K562 (cell line): Measurements from ENCODE around the gene NECAP2. TPM values are rescaled to one million over a fixed set of nuclear protein-coding genes. Genes with fewer than 3 reads are reported as not detected.

Experiments
- ATAC-seq: fragments of 200-7000 bp; cut with Tn5 transposase; 3 replicates; pipeline ENCODE4 v1.9.1; 2020; ENCODE audit warnings: moderate library complexity
- BruUV-seq: library from RNA; stranded (reverse); fragments of 400-500 nt; replicated peaks from 2 replicates; lab custom pipeline; 2021; lab: Mats Ljungman, UMichigan
- CTCF ChIA-PET: fragments of 300-600 bp; formaldehyde crosslinking; extraction: SDS; loops from one replicate; lab custom pipeline; 2021; ENCODE audit warnings: low intra/inter-chr PET ratio; lab: Yijun Ruan, JAX
- POLR2A ChIA-PET: fragments of 300-600, 350-650 bp; sonication (Branson Sonifier 250); formaldehyde crosslinking; extraction: SDS; loops from one replicate; lab custom pipeline; 2021; ENCODE audit warnings: antibody characterized with exemption, inconsistent platforms; lab: Yijun Ruan, JAX
- DNase-seq, 4 experiments: peaks; one replicate each; pipeline versions ENCODE4 v3.0.0 to v3.0.0-alpha.2; 2011 to 2018; ENCODE audit warnings: low spot score in 3 of 4, mixed read lengths in 3 of 4; ENCODE audit errors: extremely low read depth in 1 of 4
- FAIRE-seq: peaks from 2 replicates; lab custom pipeline; 2011; peaks lifted over from hg19 to GRCh38; lab: Jason Lieb, UNC
- H2AFZ ChIP-seq: 2 replicates; pipeline ENCODE4 v1.6.0; 2011; ENCODE audit warnings: low read depth, low read length, control low read depth, inconsistent platforms
- H3K27ac ChIP-seq: fragments of 200-600 bp; 3 replicates; pipeline ENCODE4 v1.8.0; 2011; ENCODE audit warnings: low read depth, mild to moderate bottlenecking, control low read depth, inconsistent platforms, low read length, moderate library complexity, mixed read lengths; ENCODE audit errors: extremely low read depth
- H3K27me3 ChIP-seq, 2 experiments: fragments of 300-600 bp in 1 of 2; 2 replicates in 1 of 2; 3 replicates in 1 of 2; pipeline versions ENCODE4 v1.6.0 to v1.8.0; 2011; ENCODE audit warnings: inconsistent platforms in 2 of 2, low read length in 2 of 2, mild to moderate bottlenecking in 1 of 2, mixed read lengths in 1 of 2, moderate library complexity in 1 of 2; ENCODE audit not compliant: control insufficient read depth in 2 of 2, insufficient read depth in 2 of 2
- H3K36me3 ChIP-seq: fragments of 300-600 bp; 3 replicates; pipeline ENCODE4 v1.8.0; 2011; ENCODE audit warnings: mild to moderate bottlenecking, low read length, inconsistent platforms; ENCODE audit not compliant: control insufficient read depth, insufficient read depth
- H3K4me1 ChIP-seq, 2 experiments: fragments of 200-600 bp in 1 of 2; replicated peaks in 1 of 2; 2 replicates in 1 of 2; 3 replicates in 1 of 2; pipeline versions ENCODE4 v1.5.1 to v1.8.0; 2011; ENCODE audit warnings: inconsistent platforms in 2 of 2, low read length in 2 of 2, mild to moderate bottlenecking in 1 of 2, mixed read lengths in 1 of 2, moderate library complexity in 1 of 2; ENCODE audit not compliant: control insufficient read depth in 2 of 2, insufficient read depth in 2 of 2
- H3K4me2 ChIP-seq: 2 replicates; pipeline ENCODE4 v1.6.1; 2011; ENCODE audit warnings: low read length, control low read depth, inconsistent platforms, mixed read lengths; ENCODE audit not compliant: insufficient read depth
- H3K4me3 ChIP-seq: fragments of 200-600 bp; sonication (generic), shearing (Covaris generic); 2 replicates; pipeline ENCODE4 v1.5.1; 2016; ENCODE audit warnings: control low read depth, inconsistent platforms
- H3K79me2 ChIP-seq: fragments of 200-600 bp; 3 replicates; pipeline ENCODE4 v1.8.0; 2011; ENCODE audit warnings: low read length, inconsistent platforms; ENCODE audit not compliant: control insufficient read depth, insufficient read depth
- H3K9ac ChIP-seq, 2 experiments: 2 replicates each; pipeline versions ENCODE4 v1.6.0 to v1.6.1; 2011; ENCODE audit warnings: low read depth in 2 of 2, low read length in 2 of 2, control low read depth in 1 of 2, inconsistent platforms in 1 of 2, mild to moderate bottlenecking in 1 of 2, mixed read lengths in 1 of 2; ENCODE audit not compliant: insufficient read depth in 1 of 2
- H3K9me1 ChIP-seq: one replicate; pipeline ENCODE4 v1.6.0; 2011; ENCODE audit warnings: inconsistent platforms, mild to moderate bottlenecking, low read length, moderate library complexity; ENCODE audit not compliant: control insufficient read depth, insufficient read depth
- H3K9me3 ChIP-seq: replicated peaks from 2 replicates; pipeline ENCODE4 v1.5.1; 2011; ENCODE audit warnings: low read depth, low read length, inconsistent platforms; ENCODE audit not compliant: control insufficient read depth, insufficient read depth
- H4K20me1 ChIP-seq: replicated peaks from 2 replicates; pipeline ENCODE4 v1.6.1; 2011; ENCODE audit warnings: low read length, inconsistent platforms, mixed read lengths; ENCODE audit not compliant: control insufficient read depth, insufficient read depth
- ATF7 ChIP-seq: fragments of 450-650 bp; IDR thresholded peaks from 2 replicates; pipeline ENCODE4 v1.7.1; 2014; ENCODE audit warnings: mild to moderate bottlenecking, moderate library complexity
- KLF16 ChIP-seq: IDR thresholded peaks from 2 replicates; pipeline ENCODE4 v1.6.1; 2016; ENCODE audit warnings: antibody characterized with exemption
- MYNN ChIP-seq, 2 experiments: sonication (generic); formaldehyde crosslinking in 1 of 2; IDR thresholded peaks; 2 replicates each; pipeline versions ENCODE4 v1.5.0 to v1.6.1; 2016 to 2020; ENCODE audit warnings: antibody characterized with exemption in 1 of 2, missing genetic modification reagents in 1 of 2
- PHF21A ChIP-seq: fragments of 450-650 bp; IDR thresholded peaks from 2 replicates; pipeline ENCODE4 v1.6.1; 2017; ENCODE audit warnings: low read depth, borderline replicate concordance
- PYGO2 ChIP-seq: fragments of 450-650 bp; IDR thresholded peaks from 2 replicates; pipeline ENCODE4 v1.6.1; 2016; ENCODE audit warnings: mild to moderate bottlenecking, missing genetic modification characterization, moderate library complexity, missing compliant biosample characterization
- SMAD1 ChIP-seq: fragments of 150-350 bp; IDR thresholded peaks from 2 replicates; pipeline ENCODE4 v1.6.1; 2014; ENCODE audit warnings: low read length, low read depth; ENCODE audit not compliant: partially characterized antibody
- SMARCB1 ChIP-seq: IDR thresholded peaks from 2 replicates; pipeline ENCODE4 v1.6.1; 2011; ENCODE audit warnings: improper control_type of control experiment, low read depth; ENCODE audit not compliant: insufficient read length
- ZNF212 ChIP-seq: fragments of 450-650 bp; formaldehyde crosslinking; IDR thresholded peaks from 2 replicates; pipeline ENCODE4 v1.4.0; 2020; ENCODE audit warnings: mild to moderate bottlenecking
- WGBS: fragments of 100-300 bp; shearing (Covaris generic); methylation state at CpG from one replicate; pipeline ENCODE4 v1.1.6; 2016; ENCODE audit warnings: low coverage, mixed read lengths; ENCODE audit not compliant: insufficient coverage; ENCODE audit errors: missing lambda C conversion rate; 5-methylcytosine and 5-hydroxymethylcytosine counted together
- in situ Hi-C: fragments of 300-500 bp; cut with MboI; formaldehyde crosslinking; loops from 4 replicates; pipeline ENCODE4 v1.15.0; 2018; ENCODE audit warnings: inconsistent platforms, mixed read lengths
- intact Hi-C: fragments of 100-400 bp; cut with micrococcal nuclease; formaldehyde crosslinking; loops from 2 replicates; pipeline ENCODE4 v1.14.2; 2022
- polyA plus RNA-seq, 8 experiments: library from polyadenylated mRNA; depleted of rRNA in 4 of 8; stranded (reverse) in 5 of 8; unstranded in 3 of 8; fragments of >200 nt; fragmentation: Nextera tagmentation in 2 of 8; fragmentation: Illumina TruSeq in 1 of 8; extraction: Ambion mirVana in 2 of 8; extraction: Trizol in 1 of 8; gene quantifications; 2 replicates each; pipeline versions ENCODE4 v1.2.1 to v1.2.3, GENCODE V29; 2011 to 2014; ENCODE audit warnings: inconsistent platforms in 1 of 8, missing spikeins in 1 of 8
- total RNA-seq, 7 experiments: library from RNA; depleted of rRNA in 6 of 7; stranded (reverse); fragments of >200 nt in 6 of 7; fragmentation: Illumina TruSeq in 2 of 7; extraction: Trizol in 2 of 7; gene quantifications; 2 replicates each; pipeline versions ENCODE4 v1.2.1 to v1.2.3, GENCODE V29; 2011 to 2021; ENCODE audit warnings: low replicate concordance in 1 of 7
- TF ChIP-seq, protein P1 (sequence below): fragments of 250-450 bp; sonication (Bioruptor Pico); IDR thresholded peaks from 2 replicates; pipeline ENCODE4 v1.4.0; 2020; ENCODE audit warnings: mild to moderate bottlenecking
- TF ChIP-seq, protein P2 (sequence below): fragments of 250-450 bp; sonication (Bioruptor Pico); IDR thresholded peaks from 2 replicates; pipeline ENCODE4 v1.5.1; 2021; ENCODE audit warnings: mild to moderate bottlenecking

The NECAP2 gene
- total and polyA plus RNA-seq, 9 of the 15 experiments (the other 6 are each of a cell fraction or from before 2014, with no cell fraction given): 22.7 to 107 (median 79.2) TPM

DNA sequence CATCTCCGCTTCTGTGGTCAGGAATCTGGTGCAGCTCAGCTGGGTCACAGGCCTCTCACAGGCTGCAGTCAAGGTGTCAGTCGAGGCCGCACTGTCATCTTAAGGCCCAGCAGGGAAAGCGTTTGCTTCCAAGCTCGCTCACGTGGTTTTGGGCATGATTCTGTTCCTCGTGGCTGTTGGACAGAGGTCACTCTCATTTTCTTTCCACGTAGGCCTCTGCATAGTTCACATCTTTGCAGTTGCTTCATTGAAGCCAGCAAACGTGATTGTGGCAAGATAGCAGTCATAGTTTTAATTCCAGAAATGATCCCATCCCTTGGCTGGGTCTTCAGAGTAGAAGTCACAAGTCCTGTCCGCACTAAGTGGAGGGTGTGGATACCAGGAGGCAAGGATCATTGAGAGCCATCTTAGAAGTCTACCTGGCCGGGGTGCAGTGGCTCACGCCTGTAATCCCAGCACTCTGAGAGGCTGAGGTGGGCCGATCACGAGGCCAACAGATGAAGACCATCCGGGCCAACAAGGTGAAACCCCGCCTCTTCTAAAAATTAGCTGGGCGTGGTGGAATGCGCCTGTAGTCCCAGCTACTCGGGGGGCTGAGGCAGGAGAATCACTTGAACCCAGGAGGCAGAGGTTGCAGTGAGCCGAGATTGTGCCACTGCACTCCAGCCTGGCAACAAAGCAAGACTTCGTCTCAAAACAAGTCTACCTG is 24.5 kb downstream of the NECAP2 start:
- no peak for DNase-seq
- Histone ChIP-seq H3K4me2 (no peak overlapping the region), H3K79me2 (no peaks in the 10 kb centered on the region), H4K20me1 (no peaks in the 10 kb centered on the region), H3K27me3 (no peaks in the 10 kb centered on the region), H3K9ac (0 out of 4 replicates have a peak overlapping the region, but pooled peaks of 1 of the 2 experiments have one; percentile 17), H3K36me3 (peaks cover 30% of the 10 kb centered on the region), H3K9me1 (peaks cover 3% of the 10 kb centered on the region), H3K27ac (no peak overlapping the region), H3K9me3 (no peaks in the 10 kb centered on the region), H3K4me3 (no peak overlapping the region), H3K4me1 (no peaks in the 10 kb centered on the region), H2AFZ (no peak overlapping the region)
- TF ChIP-seq, protein P1, sequence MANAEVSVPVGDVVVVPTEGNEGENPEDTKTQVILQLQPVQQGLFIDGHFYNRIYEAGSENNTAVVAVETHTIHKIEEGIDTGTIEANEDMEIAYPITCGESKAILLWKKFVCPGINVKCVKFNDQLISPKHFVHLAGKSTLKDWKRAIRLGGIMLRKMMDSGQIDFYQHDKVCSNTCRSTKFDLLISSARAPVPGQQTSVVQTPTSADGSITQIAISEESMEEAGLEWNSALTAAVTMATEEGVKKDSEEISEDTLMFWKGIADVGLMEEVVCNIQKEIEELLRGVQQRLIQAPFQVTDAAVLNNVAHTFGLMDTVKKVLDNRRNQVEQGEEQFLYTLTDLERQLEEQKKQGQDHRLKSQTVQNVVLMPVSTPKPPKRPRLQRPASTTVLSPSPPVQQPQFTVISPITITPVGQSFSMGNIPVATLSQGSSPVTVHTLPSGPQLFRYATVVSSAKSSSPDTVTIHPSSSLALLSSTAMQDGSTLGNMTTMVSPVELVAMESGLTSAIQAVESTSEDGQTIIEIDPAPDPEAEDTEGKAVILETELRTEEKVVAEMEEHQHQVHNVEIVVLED: no peak
- TF ChIP-seq ATF7: no peak
- no peak for TF ChIP-seq KLF16
- TF ChIP-seq MYNN (IDR thresholded peaks at IDR 0.05): no peak
- TF ChIP-seq MYNN (CRISPR knock-in tag; IDR thresholded peaks at IDR 0.05): no peak
- TF ChIP-seq, protein P2, sequence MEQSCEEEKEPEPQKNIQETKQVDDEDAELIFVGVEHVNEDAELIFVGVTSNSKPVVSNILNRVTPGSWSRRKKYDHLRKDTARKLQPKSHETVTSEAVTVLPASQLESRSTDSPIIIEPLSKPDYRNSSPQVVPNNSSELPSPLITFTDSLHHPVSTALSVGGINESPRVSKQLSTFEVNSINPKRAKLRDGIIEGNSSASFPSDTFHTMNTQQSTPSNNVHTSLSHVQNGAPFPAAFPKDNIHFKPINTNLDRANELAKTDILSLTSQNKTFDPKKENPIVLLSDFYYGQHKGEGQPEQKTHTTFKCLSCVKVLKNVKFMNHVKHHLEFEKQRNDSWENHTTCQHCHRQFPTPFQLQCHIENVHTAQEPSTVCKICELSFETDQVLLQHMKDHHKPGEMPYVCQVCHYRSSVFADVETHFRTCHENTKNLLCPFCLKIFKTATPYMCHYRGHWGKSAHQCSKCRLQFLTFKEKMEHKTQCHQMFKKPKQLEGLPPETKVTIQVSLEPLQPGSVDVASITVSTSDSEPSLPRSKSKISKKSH (CRISPR knock-in tag): no peak
- no peak for TF ChIP-seq PYGO2 (tag)
- TF ChIP-seq SMARCB1: no peak
- no peak for TF ChIP-seq PHF21A
- no peak for TF ChIP-seq ZNF212
- TF ChIP-seq SMAD1: no peak
- no TSS peak for BruUV-seq
- POLR2A ChIA-PET: interaction anchor here (0.7 to 1.9 kb wide), 4 partner anchors 9 to 21 kb away, joined by 3 to 10 read pairs (median 4); no protein-coding TSS in a partner anchor
- intact Hi-C loops (no loop called here), in situ Hi-C loops (no loop called here)
- ATAC-seq: no peak
- no peak for FAIRE-seq
- WGBS: 77% methylated on average over 20 of the region's 21 CpGs
- CTCF ChIA-PET: no interaction called here
